Esophagus squamous epithelium (tissue), 4 donors: ENCODE data around the gene CCDC28A.

Experiments used
- CTCF ChIP-seq, 6 experiments: fragments of 450-650 bp in 4 of 6; fragments of 200-600 bp in 2 of 6; sonication (generic) in 2 of 6; IDR thresholded peaks; one replicate each; pipeline ENCODE4 v1.5.1; 2016 to 2019; ENCODE audit warnings: antibody characterized with exemption in 6 of 6, mild to moderate bottlenecking in 4 of 6, moderate library complexity in 4 of 6
- POLR2A ChIP-seq, 4 donors: fragments of 450-650 bp; IDR thresholded peaks; one replicate each; pipeline ENCODE4 v1.6.1; 2017; ENCODE audit warnings: antibody characterized with exemption in 4 of 4, mild to moderate bottlenecking in 4 of 4, moderate library complexity in 3 of 4

- TF ChIP-seq CTCF (IDR thresholded peaks at IDR 0.05): no peak
- no peak for TF ChIP-seq POLR2A (IDR thresholded peaks at IDR 0.05)
Measured at GRCh38 chr6:138774370-138774769, 801 bp downstream of the CCDC28A start.
